Stimulated activated CD4-positive, alpha-beta T cell treated with anti-CD3 and anti-CD28 coated beads, TNF-alpha, amount 100 ng/mL, for 48 hours (primary cell): ENCODE data around the gene HOTAIR.

Experiments used
- DNase-seq, 3 donors: peaks; one replicate each; pipeline ENCODE4 v3.0.0-alpha.2; 2020; ENCODE audit warnings: low read depth in 3 of 3

The HOTAIR gene

DNA sequence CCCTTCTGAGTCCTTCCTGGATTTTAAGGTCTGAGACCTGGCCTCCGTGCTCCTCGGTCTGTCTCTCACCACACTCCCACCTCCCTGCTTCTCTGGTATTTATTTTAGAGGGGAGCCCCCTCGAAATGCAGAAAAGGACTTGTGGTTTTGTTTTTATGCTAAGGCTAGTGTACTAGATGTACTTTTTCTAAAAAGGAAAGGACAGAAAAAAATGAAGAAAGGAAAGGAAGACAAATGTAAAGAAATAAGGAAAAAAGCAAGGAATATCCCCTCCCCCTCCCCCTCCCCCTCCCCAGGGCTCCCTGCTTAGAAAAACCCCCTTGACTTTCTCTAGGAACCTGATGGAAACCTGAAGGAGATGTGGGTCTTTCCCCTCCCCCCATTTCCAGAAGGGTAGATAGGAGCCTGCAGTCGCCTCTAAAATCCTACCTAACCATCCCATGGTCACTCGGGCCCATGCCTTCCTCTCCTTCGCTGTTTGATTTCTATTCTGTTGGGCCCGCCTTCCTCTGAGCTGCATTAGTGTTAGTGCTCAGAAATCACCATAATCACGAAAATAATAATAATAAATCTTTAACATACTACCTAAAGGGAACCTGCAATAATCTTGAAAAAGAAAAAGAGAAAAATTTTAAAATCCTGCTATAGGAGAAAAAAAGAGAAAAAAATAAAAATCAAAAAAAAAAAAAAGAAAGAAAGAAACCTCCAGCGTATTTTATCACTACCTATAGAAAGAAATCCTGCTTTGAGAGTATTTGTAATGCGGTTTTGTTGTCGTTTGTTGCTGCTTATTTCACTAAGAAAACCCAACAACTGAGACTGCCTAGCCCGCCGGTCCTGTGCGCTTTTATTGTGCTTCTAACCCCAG lies 37.1 kb upstream of the HOTAIR start:
- no peak for DNase-seq

DNA sequence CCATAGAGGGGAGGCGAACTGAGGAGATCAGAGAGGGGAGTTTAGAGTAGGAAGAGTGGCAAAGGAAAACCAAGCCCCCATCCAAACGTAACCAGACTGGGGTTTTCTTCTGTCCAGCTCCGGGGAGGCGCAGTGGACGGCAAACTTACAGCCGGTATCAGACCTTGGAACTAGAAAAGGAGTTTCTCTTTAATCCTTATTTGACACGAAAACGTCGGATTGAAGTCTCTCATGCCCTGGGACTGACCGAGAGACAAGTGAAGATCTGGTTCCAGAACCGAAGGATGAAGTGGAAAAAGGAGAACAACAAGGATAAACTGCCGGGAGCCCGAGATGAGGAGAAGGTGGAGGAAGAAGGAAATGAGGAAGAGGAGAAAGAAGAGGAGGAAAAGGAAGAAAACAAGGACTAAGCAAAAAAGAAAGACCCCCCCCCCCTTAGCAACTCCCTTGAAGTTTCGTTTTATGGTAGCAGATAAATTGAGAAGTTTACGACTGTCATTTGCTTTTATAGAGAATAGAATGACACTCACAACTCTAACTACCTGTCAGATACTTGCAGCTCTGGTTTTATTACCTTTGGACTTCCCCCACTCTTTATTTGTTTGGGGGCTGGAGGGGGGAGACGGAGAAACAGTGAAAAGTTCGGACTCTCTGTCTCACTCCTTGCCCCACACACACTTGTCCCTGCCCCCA lies 36.4 kb upstream of the HOTAIR start:
- DNase-seq, result no peak

DNA sequence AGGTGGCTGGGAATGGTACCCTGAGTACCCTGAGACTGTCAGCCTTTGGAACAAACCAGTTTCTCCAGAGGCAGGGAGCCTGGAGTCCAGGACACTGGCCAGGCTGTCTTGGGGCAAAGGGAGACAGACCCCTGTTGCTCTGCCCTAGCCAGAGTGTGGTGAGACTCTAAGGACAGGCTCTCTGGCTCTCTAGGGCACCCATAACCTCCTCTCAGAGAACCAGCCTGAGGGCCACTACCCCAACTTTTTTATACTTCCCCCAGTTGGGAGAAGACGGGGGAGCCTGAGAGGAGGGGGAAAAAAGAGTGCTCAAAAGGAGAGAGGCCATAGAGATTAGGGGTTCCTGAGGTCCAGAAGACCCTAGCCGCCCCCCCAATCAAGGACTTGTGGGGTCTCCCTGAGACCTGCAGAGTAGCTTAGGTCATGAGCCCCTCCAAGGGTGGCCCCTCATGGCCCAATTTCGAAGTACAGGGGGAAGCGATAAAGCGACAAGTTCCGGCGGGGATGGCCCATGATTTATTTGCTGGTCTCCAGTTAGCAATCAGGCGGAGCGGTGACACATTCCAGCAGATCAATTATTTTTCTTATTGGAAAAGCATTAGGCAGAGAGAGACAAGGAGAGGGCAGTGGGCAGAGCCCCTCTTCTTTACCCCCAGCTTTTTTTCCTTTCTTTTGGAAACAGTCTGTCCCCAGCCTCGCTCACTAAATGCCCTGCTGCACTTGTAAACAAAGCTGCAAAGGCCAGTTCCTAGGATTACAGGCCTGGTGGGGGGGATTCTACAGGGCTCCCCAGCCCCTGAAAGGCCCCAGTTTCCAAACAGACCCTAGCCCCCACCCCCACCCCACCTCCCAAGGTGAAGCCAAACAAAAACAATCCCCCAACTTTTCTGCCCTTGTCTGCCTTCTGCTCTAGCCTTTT lies 35.6 kb upstream of the HOTAIR start:
- no peak for DNase-seq

DNA sequence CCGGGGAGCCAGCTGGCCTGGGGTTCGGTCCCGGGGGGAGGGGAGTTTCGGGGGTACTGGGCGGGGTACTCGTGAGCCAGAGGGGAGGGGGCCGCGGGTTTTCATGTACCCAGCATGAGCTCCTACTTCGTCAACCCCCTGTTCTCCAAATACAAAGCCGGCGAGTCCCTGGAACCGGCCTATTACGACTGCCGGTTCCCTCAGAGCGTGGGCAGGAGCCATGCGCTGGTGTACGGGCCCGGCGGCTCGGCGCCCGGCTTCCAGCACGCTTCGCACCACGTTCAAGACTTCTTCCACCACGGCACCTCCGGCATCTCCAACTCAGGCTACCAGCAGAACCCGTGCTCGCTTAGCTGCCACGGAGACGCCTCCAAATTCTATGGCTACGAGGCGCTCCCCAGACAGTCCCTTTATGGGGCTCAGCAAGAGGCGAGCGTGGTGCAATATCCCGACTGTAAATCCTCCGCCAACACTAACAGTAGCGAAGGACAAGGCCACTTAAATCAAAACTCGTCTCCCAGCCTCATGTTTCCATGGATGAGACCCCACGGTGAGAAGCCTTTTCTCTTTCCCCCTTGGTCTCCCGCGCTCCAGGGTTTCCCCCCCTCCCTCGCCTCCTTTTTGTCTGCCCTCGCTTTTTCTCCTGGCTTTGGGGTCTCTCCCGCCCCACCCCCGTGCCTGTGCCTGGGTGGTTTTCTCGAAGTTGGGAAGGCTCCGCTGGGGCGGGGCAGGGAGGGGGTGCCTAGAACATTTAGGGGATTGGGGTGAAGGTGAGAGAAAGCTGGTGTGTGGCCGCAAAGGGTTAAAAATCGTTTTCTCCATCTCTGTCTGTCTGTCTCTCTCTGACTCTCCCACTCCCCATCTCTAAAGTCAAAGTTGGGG lies 34.7 kb upstream of the HOTAIR start:
- DNase-seq, result no peak

DNA sequence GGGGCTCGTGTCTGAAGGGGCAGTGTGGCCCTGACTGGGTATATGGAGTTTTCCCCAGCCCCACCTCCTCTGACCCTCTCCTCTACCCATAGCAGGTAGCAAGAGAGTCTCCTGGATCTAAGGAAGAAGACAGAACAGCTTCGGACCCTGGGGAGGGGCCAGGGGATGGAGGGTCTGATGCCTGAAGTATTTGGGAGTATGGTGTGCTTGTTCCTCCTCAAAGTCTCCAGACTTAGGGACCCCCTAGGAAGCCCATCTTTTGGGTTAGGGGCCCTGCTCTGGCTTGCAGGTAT lies 33.5 kb upstream of the HOTAIR start:
- no peak for DNase-seq

DNA sequence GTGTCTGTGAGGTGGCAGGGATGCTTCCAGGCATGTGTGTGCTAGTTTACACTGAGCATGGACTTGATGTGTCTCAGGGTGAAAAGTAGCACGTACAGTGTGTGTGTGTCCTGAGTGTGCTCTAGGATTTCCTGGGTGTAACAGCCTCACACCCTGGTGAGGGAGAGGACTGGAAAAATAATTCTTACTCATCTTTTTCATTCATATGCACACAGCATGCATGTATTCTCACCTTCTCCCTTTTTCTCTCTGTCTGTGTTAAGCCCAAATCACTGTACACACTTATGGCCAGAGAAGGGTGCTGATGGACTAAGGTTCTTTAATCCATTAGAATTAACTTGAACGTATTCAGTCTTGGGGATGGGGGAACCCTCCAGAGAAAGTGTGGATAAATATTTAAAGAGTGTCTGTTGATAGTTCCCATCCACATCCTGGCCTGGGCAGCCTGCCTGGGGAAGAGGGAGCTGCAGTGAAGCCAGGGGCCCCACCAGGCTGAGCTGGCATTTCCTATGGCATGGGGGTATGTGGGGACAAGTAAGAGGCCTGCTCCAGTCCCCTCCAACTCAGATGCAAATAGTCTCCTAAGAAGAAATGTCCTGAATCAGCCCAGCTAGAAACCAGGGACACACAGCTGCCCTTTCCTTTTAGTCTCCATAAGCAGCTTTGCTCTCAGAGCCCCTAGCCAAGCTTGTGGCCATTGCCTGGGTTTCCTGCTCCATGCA lies 32.9 kb upstream of the HOTAIR start:
- DNase-seq, result no peak

DNA sequence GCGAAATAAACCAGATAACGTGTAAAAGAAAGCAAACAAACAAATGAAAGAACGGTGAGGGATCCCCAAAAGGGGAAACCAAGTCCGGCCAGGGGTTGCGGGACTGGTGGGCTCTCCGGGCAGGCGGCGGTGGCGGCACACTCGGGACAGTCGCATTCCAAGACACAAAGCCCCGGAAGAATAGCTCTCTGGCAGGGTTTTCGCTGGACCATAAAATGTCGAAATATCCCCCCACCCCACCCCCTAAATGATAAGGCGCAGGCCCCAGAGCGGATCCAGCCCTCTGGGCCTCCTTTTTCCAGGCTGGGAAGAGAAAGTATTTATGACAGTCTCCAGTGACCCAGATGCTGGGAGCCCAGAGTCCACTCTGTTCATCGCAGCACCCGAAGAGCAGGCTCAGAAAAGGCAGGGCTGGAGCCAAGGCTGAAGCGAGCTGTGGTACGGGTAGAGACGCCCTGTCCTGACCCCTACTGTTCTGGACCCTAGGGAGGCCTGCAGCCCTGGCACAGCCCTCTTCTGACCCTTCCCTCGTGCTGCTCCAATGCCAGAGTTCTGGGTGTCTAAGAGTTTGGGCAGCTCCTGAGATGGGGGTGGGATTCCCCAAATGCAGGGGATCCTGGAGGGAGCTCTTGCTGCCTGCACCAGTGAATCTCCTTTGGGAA lies 31.9 kb upstream of the HOTAIR start:
- no peak for DNase-seq

DNA sequence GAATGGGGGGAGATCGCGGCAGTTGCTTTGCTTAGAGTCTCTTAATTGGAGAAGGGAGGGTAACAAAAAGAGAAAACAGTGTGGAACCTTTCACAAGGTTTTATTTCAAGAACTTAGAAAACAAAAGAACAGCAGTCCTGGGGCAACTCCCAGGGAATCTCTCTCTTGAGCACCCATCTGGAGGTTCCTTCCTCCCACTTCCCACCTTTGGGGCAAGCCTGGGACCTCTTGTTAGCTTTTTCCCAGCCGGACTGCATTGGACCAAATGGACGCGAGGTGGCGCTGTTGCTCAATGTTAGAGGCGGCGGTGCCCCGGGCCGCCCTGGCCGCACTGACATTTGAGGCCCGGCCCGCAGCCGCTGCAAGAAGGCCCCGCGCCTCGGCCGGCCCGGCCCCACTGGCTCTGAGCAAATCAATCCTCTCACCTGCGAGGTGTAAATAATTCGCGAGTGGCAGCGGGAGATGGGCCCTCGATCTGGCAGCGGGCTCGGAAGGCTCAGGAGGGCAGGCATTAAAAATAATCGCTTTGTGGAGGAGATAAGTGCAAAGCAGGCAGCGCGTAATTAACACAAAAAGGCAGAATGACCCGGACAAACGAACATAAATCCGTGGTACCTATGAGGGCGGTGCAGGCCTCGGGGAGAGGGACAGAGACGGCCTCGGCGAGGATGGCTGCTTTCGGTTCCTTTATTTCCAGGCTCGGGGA lies 31.3 kb upstream of the HOTAIR start:
- peak; percentile 66 to 84 (median 77) for DNase-seq

DNA sequence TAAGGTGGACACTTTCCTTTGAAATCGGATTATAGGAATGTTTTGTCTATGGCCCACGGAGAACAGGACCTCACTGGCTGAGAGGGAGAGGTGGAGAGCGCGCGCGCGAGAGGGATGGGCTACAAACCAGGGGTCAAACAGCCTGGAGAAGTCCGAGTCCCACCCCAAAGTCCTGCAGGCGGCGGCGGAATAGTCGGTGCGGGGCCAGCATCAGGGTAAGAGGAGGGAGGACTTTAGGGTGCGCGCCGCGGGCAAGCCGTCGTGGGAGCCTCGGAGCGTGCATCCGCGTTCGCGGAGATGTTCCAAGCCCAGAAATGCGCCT lies 30.7 kb upstream of the HOTAIR start:
- no peak for DNase-seq

DNA sequence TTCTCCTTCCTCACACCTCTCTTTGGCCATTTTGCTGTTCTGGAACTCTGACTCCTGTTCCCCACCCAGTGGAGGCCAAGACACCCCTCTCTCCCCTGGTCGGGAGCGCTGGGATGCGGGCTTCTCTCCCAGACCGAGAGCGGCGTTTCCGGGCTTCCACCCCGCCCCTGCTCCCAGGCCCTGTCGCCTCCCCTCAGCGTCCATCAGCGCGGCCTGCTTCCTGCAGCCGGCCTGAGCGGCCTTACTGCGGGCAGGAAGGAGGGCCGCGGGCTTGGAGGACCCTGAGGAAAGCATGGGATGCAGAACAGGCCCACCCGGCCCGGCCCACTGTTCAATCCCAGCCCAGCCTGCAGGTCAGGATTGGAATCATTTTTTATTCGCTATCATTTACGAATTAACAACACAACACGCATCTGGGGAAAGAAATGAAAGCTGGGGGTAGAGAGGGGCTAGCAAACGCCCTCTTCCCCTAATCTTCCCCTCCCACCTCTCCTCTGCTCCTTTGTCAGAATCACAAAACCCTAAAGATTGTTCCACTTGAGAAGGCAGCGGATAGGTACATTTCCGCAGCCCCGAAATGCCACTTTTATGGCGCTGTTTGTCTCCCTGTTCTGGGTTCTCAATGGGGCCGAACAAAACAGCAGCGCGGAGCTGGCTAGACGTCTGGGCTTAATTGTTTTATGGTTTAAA lies 30.2 kb upstream of the HOTAIR start:
- DNase-seq, result no peak

DNA sequence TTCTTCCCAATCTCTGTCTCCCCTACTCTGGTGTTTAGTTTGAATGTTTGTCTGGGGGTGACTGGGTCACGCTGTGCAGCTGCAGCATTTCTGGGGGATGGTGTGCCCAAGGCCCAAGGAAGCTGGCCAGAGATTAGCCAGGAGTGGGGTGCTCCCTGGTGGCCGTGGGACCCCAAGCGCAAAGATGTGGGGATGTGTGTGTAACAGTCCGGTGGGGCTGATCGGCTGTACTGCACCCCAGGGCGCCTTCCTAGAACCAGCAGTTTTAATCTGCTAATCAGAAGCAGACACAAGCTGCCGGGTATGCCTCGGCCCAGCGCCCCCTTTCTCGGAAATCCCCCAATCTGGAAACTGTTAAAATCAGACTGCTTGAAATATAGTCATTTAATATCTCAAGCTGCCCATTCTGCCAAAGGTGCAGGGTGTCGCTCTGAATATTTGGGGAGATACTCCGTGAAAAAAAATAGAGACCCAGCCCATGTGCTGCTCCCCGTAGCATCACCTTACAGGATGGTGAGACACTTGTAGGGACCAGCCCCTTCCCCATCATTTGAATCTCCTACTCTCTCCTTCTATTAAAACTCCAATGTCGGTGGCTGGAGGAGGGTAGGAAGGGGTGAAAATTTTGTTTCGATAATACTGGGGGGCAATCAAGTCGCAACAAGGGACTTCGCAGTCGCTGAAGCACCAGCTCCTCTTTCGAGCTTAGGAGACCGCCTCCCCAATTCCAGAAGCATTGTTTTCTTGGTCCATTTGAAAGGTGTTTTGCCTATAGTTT lies 29.5 kb upstream of the HOTAIR start:
- DNase-seq, result no peak

DNA sequence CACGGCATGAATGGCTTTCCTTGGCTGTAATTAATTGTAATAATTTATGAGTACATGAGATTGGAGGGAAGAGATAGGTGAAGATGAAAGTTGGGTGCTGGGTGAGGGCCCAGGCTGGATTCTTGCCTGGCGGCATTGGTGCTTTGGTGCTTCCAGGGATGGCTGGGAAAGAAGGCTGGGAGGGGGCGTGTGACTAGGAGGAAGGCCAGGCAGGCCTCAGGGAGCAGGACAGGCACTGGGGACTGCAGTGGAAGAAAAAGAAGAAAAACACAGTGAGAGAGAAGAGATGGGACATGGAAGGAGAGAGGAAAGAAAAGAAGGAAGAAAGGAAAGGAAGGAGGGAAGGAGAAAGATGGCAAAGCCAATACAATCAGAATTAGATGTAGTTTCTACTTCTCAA lies 28.9 kb upstream of the HOTAIR start:
- DNase-seq, result no peak

DNA sequence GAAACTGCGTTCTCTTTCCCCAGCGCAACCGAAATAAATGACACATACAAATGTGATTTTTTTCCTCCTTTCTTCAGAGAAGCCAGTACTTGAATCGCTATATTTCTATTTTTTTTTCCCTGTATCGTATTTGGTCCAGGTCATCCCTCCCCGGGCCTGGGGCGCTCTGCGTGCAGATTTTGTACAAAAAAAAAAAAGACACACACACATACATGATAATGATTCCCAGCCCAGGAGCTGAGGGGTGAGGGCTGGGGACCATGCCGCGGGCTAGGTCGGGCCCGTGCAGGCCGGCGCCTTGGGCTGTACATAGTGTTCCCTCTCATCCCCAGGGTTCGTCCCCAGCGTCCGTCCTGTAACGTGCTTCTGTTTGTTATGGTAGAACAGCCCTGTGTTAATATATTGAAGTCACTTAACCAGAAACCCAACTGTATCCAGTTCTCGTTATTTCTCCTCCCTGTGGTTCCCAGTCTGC lies 28.2 kb upstream of the HOTAIR start:
- no peak for DNase-seq

DNA sequence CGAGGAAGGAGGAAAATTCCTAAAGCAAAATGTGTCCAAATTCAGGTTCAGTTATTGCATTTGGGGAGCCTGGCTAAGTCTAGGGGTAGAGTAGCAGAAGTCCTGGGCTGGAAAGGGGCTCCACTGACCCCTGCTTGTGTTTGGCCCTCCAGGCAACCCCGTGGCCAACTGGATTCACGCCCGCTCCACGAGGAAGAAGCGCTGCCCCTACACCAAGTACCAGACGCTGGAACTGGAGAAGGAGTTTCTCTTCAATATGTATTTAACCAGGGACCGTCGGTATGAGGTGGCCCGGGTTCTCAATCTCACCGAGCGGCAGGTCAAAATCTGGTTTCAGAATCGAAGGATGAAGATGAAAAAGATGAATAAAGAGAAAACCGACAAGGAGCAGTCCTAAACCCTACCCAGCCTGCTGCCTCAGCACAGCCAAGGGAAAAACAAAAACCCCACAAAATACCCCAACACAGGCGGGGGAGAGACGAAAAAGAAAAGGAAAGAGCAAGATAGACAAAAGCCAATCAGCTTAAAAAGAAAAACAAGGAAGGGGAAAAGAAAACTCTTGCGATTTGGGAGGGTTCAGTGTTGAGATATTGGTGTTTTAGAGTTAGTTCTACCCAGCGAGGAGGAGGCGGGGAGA lies 27.6 kb upstream of the HOTAIR start:
- no peak for DNase-seq

DNA sequence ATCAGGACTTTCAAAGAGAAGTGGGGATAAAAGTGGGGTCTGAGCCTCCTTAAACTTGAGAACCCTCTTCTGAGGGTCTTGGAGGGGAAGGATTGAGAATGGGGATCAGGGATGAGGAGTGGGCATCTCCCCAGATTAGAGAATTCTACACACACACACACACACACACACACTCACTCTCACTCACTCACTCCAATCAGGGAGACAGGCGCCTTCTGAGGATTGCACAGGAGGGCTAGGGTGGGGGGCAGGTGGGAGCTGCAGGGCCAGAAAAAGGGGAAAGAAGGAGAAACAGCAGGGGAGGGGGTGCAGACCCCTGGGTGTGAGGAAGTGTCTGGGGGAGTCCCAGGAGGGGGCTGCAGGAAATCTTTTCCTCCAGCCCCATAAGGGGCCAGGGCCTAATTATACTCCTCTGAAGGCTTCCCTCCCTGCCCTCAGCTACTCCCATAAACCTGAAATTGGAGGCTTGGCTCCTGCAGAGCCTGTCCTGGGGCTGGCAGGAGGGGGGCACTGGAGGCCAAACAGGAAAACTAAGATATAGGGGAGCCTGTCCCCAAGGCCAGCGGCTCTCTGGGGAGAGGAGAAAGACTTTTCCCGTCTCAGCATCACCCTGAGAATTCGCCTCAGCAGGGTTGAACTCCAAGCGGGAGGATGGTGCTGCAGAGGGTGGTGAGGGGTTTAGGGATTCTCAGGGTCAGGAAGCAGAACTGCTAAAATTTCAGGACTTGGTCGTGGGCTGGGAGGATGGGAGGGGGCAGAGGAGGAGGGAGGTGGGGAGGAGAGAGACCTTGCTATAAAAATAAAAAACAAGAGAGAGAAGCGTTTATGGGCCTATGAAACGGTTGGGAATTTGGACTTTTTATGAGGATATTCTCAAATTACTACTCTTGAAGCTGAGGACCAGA lies 26.8 kb upstream of the HOTAIR start:
- no peak for DNase-seq
